GM23338 (cell line): ENCODE measurements around the gene KRTAP4-2. TPM values are rescaled to one million over a fixed set of nuclear protein-coding genes. Genes with fewer than 3 reads are reported as not detected.

Source experiments
- ATAC-seq: fragments of 200-7000 bp; cut with Tn5 transposase; 3 replicates; pipeline ENCODE4 v1.9.1; 2020
- DNase-seq: peaks from one replicate; pipeline ENCODE4 v3.0.0-alpha.2; 2015; ENCODE audit warnings: low spot score
- H2AFZ ChIP-seq: fragments of 200-600 bp; sonication (generic); 2 replicates; pipeline ENCODE4 v1.8.0; 2016; ENCODE audit warnings: antibody characterized with exemption, mild to moderate bottlenecking, moderate library complexity
- H3F3A ChIP-seq: fragments of 200-600 bp; sonication (generic); replicated peaks from 2 replicates; pipeline ENCODE4 v1.8.0; 2017; ENCODE audit warnings: antibody characterized with exemption, mixed run types, low read depth
- H3K27ac ChIP-seq: fragments of 200-600 bp; sonication (generic); 2 replicates; pipeline ENCODE4 v1.6.1; 2016; ENCODE audit warnings: low read depth
- H3K27me3 ChIP-seq: fragments of 200-600 bp; sonication (generic); 2 replicates; pipeline ENCODE4 v1.8.0; 2016; ENCODE audit warnings: mild to moderate bottlenecking, mixed run types, moderate library complexity; ENCODE audit not compliant: insufficient read depth
- H3K36me3 ChIP-seq: fragments of 200-600 bp; sonication (generic); 2 replicates; pipeline ENCODE4 v1.8.0; 2016; ENCODE audit warnings: mild to moderate bottlenecking; ENCODE audit not compliant: insufficient read depth
- H3K4me1 ChIP-seq: fragments of 200-600 bp; sonication (generic); 2 replicates; pipeline ENCODE4 v1.8.0; 2016; ENCODE audit warnings: mild to moderate bottlenecking, moderate library complexity; ENCODE audit not compliant: insufficient read depth
- H3K4me2 ChIP-seq: fragments of 200-600 bp; sonication (generic); 2 replicates; pipeline ENCODE4 v1.7.1; 2017; ENCODE audit warnings: mixed run types
- H3K4me3 ChIP-seq: fragments of 200-600 bp; sonication (generic); 2 replicates; pipeline ENCODE4 v1.6.1; 2016; ENCODE audit warnings: mixed run types
- H3K79me2 ChIP-seq: fragments of 200-600 bp; sonication (generic); replicated peaks from 2 replicates; pipeline ENCODE4 v1.8.0; 2017; ENCODE audit warnings: mild to moderate bottlenecking; ENCODE audit not compliant: insufficient read depth
- H3K9me2 ChIP-seq: fragments of 200-600 bp; sonication (generic); 2 replicates; pipeline ENCODE4 v1.8.0; 2017; ENCODE audit not compliant: insufficient read depth
- H4K20me1 ChIP-seq: fragments of 200-600 bp; sonication (generic); replicated peaks from 2 replicates; pipeline ENCODE4 v1.8.0; 2017; ENCODE audit warnings: mild to moderate bottlenecking; ENCODE audit not compliant: insufficient read depth
- H3K27ac Mint-ChIP-seq: 2 replicates; pipeline ENCODE4 v1.8.0; 2020; ENCODE audit warnings: inconsistent platforms, mild to moderate bottlenecking, moderate library complexity, mixed read lengths
- H3K27me3 Mint-ChIP-seq: 3 replicates; pipeline ENCODE4 v1.8.0; 2022; ENCODE audit warnings: low read depth, mild to moderate bottlenecking, moderate library complexity, mixed read lengths, inconsistent platforms; ENCODE audit not compliant: insufficient read depth, poor library complexity
- H3K36me3 Mint-ChIP-seq: 3 replicates; pipeline ENCODE4 v1.8.0; 2021; ENCODE audit warnings: low read depth, mild to moderate bottlenecking, inconsistent platforms, moderate library complexity, mixed read lengths
- H3K4me1 Mint-ChIP-seq: 3 replicates; pipeline ENCODE4 v1.8.0; 2020; ENCODE audit warnings: mild to moderate bottlenecking, inconsistent platforms, mixed read lengths
- H3K4me3 Mint-ChIP-seq: 3 replicates; pipeline ENCODE4 v1.8.0; 2021; ENCODE audit warnings: moderate library complexity, mild to moderate bottlenecking, inconsistent platforms, mixed read lengths
- H3K9me3 Mint-ChIP-seq: 3 replicates; pipeline ENCODE4 v1.8.0; 2020; ENCODE audit warnings: moderate library complexity, mild to moderate bottlenecking, inconsistent platforms, mixed read lengths
- EZH2phosphoT487 ChIP-seq: fragments of 200-600 bp; sonication (generic); IDR thresholded peaks from one replicate; pipeline ENCODE4 v1.8.1; 2018; ENCODE audit warnings: antibody characterized with exemption; ENCODE audit not compliant: unreplicated experiment
- POLR2AphosphoS5 ChIP-seq: IDR thresholded peaks from 2 replicates; pipeline ENCODE4 v1.6.1; 2016; ENCODE audit warnings: antibody characterized with exemption, low read depth
- STAT1 ChIP-seq: IDR thresholded peaks from one replicate; pipeline ENCODE4 v1.6.1; 2016; ENCODE audit warnings: antibody characterized with exemption; ENCODE audit not compliant: unreplicated experiment
- ZNF114 ChIP-seq: fragments of 250-450 bp; sonication (Bioruptor Pico); IDR thresholded peaks from 2 replicates; pipeline ENCODE4 v1.5.0; 2020; ENCODE audit warnings: mild to moderate bottlenecking, moderate library complexity
- ZNF331 ChIP-seq: fragments of 250-450 bp; sonication (Bioruptor Pico); IDR thresholded peaks from 2 replicates; pipeline ENCODE4 v1.5.0; 2020; ENCODE audit warnings: low read depth, mild to moderate bottlenecking, moderate library complexity
- polyA plus RNA-seq: library from polyadenylated mRNA; unstranded; fragments of >200 nt; fragmentation: Nextera tagmentation; extraction: Ambion mirVana; gene quantifications from 2 replicates; pipeline ENCODE4 v1.2.1, GENCODE V29; 2016
- total RNA-seq: library from RNA; depleted of rRNA; stranded (reverse); fragments of >200 nt; shearing (Covaris generic); gene quantifications from 2 replicates; pipeline ENCODE4 v1.2.3, GENCODE V29; 2014
- TF ChIP-seq, protein P1 (sequence below): IDR thresholded peaks from one replicate; pipeline ENCODE4 v1.6.1; 2018; ENCODE audit warnings: antibody characterized with exemption; ENCODE audit not compliant: unreplicated experiment
- TF ChIP-seq, protein P2 (sequence below): IDR thresholded peaks from 2 replicates; pipeline ENCODE4 v1.6.1; 2016; ENCODE audit warnings: antibody characterized with exemption
- TF ChIP-seq, protein P3 (sequence below), 2 experiments: fragments of 200-600 bp in 1 of 2; sonication (generic) in 1 of 2; conservative IDR thresholded peaks; 2 replicates each; pipeline versions ENCODE4 v1.5.1 to v1.6.1; 2016 to 2017; ENCODE audit warnings: antibody characterized with exemption in 2 of 2, low read depth in 2 of 2, mild to moderate bottlenecking in 2 of 2, moderate library complexity in 1 of 2
- TF ChIP-seq, protein P4 (sequence below): fragments of 250-450 bp; sonication (Bioruptor Pico); IDR thresholded peaks from 2 replicates; pipeline ENCODE4 v1.5.0; 2020; ENCODE audit warnings: mild to moderate bottlenecking, moderate library complexity

The KRTAP4-2 gene
- total and polyA plus RNA-seq, 2 experiments from 2014 or later: not detected

DNA sequence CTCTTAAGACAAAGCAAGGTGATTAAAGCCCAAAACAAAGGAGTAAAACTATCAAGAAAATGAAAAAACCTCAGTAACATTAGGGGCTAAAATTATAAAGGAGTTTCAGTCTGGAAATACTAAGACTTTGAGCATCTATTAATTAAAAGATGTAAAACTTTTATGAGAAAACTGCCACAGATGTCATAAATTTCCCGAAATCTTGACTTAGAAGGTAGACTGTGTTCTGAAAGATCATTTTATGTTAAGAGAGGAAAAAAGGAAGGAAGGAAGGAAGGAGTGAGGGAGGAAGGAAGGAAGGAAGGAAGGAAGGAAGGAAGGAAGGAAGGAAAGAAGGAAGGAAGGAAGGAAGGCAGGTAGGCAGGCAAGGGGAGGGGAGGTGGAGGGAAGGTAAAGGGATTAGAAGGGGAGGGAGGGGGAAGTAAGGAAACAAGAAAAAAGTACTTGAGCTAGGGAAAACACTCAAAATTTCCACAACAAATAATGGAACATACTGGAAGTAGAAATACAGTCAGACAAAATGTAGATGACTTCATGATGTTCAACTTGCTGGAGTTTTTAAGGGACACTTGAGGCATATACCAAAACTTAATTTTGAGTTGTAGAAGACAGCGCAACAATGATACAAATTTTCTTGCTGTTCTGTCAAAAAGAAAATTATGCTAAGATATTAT is 30.4 kb downstream of the KRTAP4-2 start:
- Histone ChIP-seq H2AFZ (no peak overlapping the region), H3K4me2 (no peak overlapping the region), H3K79me2 (no peaks in the 10 kb centered on the region), H3K27me3 (no peaks in the 10 kb centered on the region), H3K36me3 (no peaks in the 10 kb centered on the region; the same call in 1 of the 2 replicates), H3F3A (no peaks in the 10 kb centered on the region), H3K4me3 (no peak overlapping the region), H3K9me2 (no peaks in the 10 kb centered on the region), H4K20me1 (no peaks in the 10 kb centered on the region), H3K4me1 (0 out of 2 replicates have a peak, but pooled peaks cover 3% of the 10 kb centered on the region), H3K27ac (no peak overlapping the region)
- H3K27ac Mint-ChIP-seq: no peak overlapping the region
- peaks cover 3% of the 10 kb centered on the region; the same call in 2 of the 3 replicates for H3K4me1 Mint-ChIP-seq
- H3K9me3 Mint-ChIP-seq: peaks cover 17% of the 10 kb centered on the region
- TF ChIP-seq ZNF114 (CRISPR knock-in tag) (no peak), EZH2phosphoT487 (no peak), ZNF331 (CRISPR knock-in tag) (no peak), POLR2AphosphoS5 (no peak)
- TF ChIP-seq, protein P1, sequence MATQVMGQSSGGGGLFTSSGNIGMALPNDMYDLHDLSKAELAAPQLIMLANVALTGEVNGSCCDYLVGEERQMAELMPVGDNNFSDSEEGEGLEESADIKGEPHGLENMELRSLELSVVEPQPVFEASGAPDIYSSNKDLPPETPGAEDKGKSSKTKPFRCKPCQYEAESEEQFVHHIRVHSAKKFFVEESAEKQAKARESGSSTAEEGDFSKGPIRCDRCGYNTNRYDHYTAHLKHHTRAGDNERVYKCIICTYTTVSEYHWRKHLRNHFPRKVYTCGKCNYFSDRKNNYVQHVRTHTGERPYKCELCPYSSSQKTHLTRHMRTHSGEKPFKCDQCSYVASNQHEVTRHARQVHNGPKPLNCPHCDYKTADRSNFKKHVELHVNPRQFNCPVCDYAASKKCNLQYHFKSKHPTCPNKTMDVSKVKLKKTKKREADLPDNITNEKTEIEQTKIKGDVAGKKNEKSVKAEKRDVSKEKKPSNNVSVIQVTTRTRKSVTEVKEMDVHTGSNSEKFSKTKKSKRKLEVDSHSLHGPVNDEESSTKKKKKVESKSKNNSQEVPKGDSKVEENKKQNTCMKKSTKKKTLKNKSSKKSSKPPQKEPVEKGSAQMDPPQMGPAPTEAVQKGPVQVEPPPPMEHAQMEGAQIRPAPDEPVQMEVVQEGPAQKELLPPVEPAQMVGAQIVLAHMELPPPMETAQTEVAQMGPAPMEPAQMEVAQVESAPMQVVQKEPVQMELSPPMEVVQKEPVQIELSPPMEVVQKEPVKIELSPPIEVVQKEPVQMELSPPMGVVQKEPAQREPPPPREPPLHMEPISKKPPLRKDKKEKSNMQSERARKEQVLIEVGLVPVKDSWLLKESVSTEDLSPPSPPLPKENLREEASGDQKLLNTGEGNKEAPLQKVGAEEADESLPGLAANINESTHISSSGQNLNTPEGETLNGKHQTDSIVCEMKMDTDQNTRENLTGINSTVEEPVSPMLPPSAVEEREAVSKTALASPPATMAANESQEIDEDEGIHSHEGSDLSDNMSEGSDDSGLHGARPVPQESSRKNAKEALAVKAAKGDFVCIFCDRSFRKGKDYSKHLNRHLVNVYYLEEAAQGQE: no peak
- TF ChIP-seq, protein P2, sequence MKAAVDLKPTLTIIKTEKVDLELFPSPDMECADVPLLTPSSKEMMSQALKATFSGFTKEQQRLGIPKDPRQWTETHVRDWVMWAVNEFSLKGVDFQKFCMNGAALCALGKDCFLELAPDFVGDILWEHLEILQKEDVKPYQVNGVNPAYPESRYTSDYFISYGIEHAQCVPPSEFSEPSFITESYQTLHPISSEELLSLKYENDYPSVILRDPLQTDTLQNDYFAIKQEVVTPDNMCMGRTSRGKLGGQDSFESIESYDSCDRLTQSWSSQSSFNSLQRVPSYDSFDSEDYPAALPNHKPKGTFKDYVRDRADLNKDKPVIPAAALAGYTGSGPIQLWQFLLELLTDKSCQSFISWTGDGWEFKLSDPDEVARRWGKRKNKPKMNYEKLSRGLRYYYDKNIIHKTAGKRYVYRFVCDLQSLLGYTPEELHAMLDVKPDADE: no peak
- TF ChIP-seq, protein P3, sequence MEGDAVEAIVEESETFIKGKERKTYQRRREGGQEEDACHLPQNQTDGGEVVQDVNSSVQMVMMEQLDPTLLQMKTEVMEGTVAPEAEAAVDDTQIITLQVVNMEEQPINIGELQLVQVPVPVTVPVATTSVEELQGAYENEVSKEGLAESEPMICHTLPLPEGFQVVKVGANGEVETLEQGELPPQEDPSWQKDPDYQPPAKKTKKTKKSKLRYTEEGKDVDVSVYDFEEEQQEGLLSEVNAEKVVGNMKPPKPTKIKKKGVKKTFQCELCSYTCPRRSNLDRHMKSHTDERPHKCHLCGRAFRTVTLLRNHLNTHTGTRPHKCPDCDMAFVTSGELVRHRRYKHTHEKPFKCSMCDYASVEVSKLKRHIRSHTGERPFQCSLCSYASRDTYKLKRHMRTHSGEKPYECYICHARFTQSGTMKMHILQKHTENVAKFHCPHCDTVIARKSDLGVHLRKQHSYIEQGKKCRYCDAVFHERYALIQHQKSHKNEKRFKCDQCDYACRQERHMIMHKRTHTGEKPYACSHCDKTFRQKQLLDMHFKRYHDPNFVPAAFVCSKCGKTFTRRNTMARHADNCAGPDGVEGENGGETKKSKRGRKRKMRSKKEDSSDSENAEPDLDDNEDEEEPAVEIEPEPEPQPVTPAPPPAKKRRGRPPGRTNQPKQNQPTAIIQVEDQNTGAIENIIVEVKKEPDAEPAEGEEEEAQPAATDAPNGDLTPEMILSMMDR (conservative IDR thresholded peaks at IDR 0.05; ENCODE audit: low read depth in 2 of 2): no peak
- DNase-seq: no peak
- no peak overlapping the region for H3K4me3 Mint-ChIP-seq
- H3K36me3 Mint-ChIP-seq: peaks cover 13% of the 10 kb centered on the region
- H3K27me3 Mint-ChIP-seq: peaks cover 5% of the 10 kb centered on the region
- ATAC-seq: no peak

DNA sequence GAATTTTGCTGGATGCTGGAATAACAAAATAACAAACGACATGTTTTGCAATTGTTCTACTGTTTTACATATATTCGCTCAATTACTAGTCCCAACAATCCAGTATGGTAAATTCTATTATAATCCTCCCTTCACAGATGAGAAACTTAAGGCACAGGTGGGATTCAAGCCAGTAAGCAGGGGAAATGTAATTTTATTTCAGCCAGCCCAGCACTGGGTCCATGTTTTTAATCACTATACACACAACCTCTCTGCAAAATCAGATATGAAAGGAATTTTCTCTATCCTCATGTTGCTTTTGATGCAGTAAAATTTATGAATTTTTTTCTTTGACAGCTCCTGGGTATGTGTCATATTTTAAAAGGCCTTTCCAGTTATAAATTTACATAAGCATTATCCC is 32.8 kb downstream of the KRTAP4-2 start:
- ATAC-seq: no peak
- TF ChIP-seq STAT1: no peak
- TF ChIP-seq, protein P4, sequence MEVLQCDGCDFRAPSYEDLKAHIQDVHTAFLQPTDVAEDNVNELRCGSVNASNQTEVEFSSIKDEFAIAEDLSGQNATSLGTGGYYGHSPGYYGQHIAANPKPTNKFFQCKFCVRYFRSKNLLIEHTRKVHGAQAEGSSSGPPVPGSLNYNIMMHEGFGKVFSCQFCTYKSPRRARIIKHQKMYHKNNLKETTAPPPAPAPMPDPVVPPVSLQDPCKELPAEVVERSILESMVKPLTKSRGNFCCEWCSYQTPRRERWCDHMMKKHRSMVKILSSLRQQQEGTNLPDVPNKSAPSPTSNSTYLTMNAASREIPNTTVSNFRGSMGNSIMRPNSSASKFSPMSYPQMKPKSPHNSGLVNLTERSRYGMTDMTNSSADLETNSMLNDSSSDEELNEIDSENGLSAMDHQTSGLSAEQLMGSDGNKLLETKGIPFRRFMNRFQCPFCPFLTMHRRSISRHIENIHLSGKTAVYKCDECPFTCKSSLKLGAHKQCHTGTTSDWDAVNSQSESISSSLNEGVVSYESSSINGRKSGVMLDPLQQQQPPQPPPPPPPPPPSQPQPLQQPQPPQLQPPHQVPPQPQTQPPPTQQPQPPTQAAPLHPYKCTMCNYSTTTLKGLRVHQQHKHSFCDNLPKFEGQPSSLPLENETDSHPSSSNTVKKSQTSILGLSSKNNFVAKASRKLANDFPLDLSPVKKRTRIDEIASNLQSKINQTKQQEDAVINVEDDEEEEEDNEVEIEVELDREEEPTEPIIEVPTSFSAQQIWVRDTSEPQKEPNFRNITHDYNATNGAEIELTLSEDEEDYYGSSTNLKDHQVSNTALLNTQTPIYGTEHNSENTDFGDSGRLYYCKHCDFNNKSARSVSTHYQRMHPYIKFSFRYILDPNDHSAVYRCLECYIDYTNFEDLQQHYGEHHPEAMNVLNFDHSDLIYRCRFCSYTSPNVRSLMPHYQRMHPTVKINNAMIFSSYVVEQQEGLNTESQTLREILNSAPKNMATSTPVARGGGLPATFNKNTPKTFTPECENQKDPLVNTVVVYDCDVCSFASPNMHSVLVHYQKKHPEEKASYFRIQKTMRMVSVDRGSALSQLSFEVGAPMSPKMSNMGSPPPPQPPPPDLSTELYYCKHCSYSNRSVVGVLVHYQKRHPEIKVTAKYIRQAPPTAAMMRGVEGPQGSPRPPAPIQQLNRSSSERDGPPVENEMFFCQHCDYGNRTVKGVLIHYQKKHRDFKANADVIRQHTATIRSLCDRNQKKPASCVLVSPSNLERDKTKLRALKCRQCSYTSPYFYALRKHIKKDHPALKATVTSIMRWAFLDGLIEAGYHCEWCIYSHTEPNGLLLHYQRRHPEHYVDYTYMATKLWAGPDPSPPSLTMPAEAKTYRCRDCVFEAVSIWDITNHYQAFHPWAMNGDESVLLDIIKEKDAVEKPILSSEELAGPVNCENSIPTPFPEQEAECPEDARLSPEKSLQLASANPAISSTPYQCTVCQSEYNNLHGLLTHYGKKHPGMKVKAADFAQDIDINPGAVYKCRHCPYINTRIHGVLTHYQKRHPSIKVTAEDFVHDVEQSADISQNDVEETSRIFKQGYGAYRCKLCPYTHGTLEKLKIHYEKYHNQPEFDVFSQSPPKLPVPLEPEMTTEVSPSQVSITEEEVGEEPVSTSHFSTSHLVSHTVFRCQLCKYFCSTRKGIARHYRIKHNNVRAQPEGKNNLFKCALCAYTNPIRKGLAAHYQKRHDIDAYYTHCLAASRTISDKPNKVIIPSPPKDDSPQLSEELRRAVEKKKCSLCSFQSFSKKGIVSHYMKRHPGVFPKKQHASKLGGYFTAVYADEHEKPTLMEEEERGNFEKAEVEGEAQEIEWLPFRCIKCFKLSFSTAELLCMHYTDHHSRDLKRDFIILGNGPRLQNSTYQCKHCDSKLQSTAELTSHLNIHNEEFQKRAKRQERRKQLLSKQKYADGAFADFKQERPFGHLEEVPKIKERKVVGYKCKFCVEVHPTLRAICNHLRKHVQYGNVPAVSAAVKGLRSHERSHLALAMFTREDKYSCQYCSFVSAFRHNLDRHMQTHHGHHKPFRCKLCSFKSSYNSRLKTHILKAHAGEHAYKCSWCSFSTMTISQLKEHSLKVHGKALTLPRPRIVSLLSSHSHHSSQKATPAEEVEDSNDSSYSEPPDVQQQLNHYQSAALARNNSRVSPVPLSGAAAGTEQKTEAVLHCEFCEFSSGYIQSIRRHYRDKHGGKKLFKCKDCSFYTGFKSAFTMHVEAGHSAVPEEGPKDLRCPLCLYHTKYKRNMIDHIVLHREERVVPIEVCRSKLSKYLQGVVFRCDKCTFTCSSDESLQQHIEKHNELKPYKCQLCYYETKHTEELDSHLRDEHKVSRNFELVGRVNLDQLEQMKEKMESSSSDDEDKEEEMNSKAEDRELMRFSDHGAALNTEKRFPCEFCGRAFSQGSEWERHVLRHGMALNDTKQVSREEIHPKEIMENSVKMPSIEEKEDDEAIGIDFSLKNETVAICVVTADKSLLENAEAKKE (CRISPR knock-in tag): no peak

More for the DNA sequence above, 32.8 kb downstream of the KRTAP4-2 start:
- Histone ChIP-seq H3F3A (no peaks in the 10 kb centered on the region), H2AFZ (no peak overlapping the region), H3K4me1 (0 out of 2 replicates have a peak, but pooled peaks cover 3% of the 10 kb centered on the region), H3K79me2 (no peaks in the 10 kb centered on the region), H3K27me3 (no peaks in the 10 kb centered on the region), H3K4me3 (no peak overlapping the region), H3K36me3 (no peaks in the 10 kb centered on the region; the same call in 1 of the 2 replicates), H3K27ac (no peak overlapping the region), H4K20me1 (no peaks in the 10 kb centered on the region), H3K4me2 (no peak overlapping the region), H3K9me2 (0 out of 2 replicates have a peak, but pooled peaks cover 3% of the 10 kb centered on the region)
- peaks cover 3% of the 10 kb centered on the region; the same call in 2 of the 3 replicates for H3K4me1 Mint-ChIP-seq
- peaks cover 22% of the 10 kb centered on the region for H3K36me3 Mint-ChIP-seq
- H3K27ac Mint-ChIP-seq: no peak overlapping the region
- peaks cover 33% of the 10 kb centered on the region for H3K9me3 Mint-ChIP-seq
- H3K4me3 Mint-ChIP-seq: no peak overlapping the region
- peaks cover 5% of the 10 kb centered on the region for H3K27me3 Mint-ChIP-seq
- no peak for DNase-seq
